Measurements from ENCODE around the gene NTRK2. TPM values are rescaled to one million over a fixed set of nuclear protein-coding genes. Genes with fewer than 3 reads are reported as not detected.

NTRK2 gene
- total RNA-seq, 6 experiments from 2014 or later: 0.18 to 0.49 (median 0.30) TPM

GRCh38 chr9:85042981-85043647 lies 373.6 kb downstream of the NTRK2 start:
- no peak overlapping the region for H3K27ac ChIP-seq
- intact Hi-C loops (cut with DNase I): no loop called here
- 38% methylated on average over 3 of the region's 3 CpGs for WGBS (ENCODE audit: insufficient coverage, low coverage, low lambda C conversion rate, missing lambda C conversion rate)

GRCh38 chr9:85045271-85045670 lies 375.7 kb downstream of the NTRK2 start:
- intact Hi-C loops (cut with DNase I): no loop called here
- no peaks in the 10 kb centered on the region for H3K4me1 ChIP-seq
- H3K9me3 ChIP-seq: no peaks in the 10 kb centered on the region
- TF ChIP-seq CTCF (IDR thresholded peaks at IDR 0.05) (no peak), POLR2A (IDR thresholded peaks at IDR 0.05) (no peak)
- ATAC-seq (no peak), DNase-seq (no peak)
- no peaks in the 10 kb centered on the region for H3K27me3 ChIP-seq
- H3K4me3 ChIP-seq: no peak overlapping the region
- H3K27ac ChIP-seq: no peak overlapping the region
- no peaks in the 10 kb centered on the region for H3K36me3 ChIP-seq
- WGBS (ENCODE audit: insufficient coverage, low coverage, low lambda C conversion rate, missing lambda C conversion rate): 51% methylated on average over 6 of the region's 6 CpGs

More at GRCh38 chr9:85042981-85043647, 373.6 kb downstream of the NTRK2 start:
- Histone ChIP-seq H3K4me3 (no peak overlapping the region), H3K36me3 (no peaks in the 10 kb centered on the region), H3K9me3 (no peaks in the 10 kb centered on the region), H3K4me1 (no peaks in the 10 kb centered on the region), H3K27me3 (no peaks in the 10 kb centered on the region)
- TF ChIP-seq POLR2A (IDR thresholded peaks at IDR 0.05) (no peak), CTCF (IDR thresholded peaks at IDR 0.05) (no peak)
- no peak for ATAC-seq
- no peak for DNase-seq

GRCh38 chr9:85046475-85046874 lies 376.9 kb downstream of the NTRK2 start:
- no peak overlapping the region for H3K27ac ChIP-seq

GRCh38 chr9:85053206-85053786 lies 383.8 kb downstream of the NTRK2 start:
- no peak for DNase-seq
- 11% methylated on average over 2 of the region's 2 CpGs for WGBS (ENCODE audit: insufficient coverage, low coverage, low lambda C conversion rate, missing lambda C conversion rate)
- no peak overlapping the region for H3K27ac ChIP-seq
- no peaks in the 10 kb centered on the region for H3K27me3 ChIP-seq
- intact Hi-C loops (cut with DNase I): no loop called here
- no peaks in the 10 kb centered on the region for H3K4me1 ChIP-seq
- no peak for ATAC-seq
- H3K36me3 ChIP-seq: no peaks in the 10 kb centered on the region
- no peak for TF ChIP-seq CTCF (IDR thresholded peaks at IDR 0.05)
- no peak for TF ChIP-seq POLR2A (IDR thresholded peaks at IDR 0.05)
- no peak overlapping the region for H3K4me3 ChIP-seq
- H3K9me3 ChIP-seq: no peaks in the 10 kb centered on the region

More at GRCh38 chr9:85046475-85046874, 376.9 kb downstream of the NTRK2 start:
- H3K4me3 ChIP-seq: no peak overlapping the region
- H3K36me3 ChIP-seq: no peaks in the 10 kb centered on the region
- ATAC-seq (no peak), DNase-seq (no peak)
- H3K4me1 ChIP-seq: no peaks in the 10 kb centered on the region
- TF ChIP-seq CTCF (IDR thresholded peaks at IDR 0.05) (no peak), POLR2A (IDR thresholded peaks at IDR 0.05) (no peak)
- H3K9me3 ChIP-seq: no peaks in the 10 kb centered on the region
- 59% methylated on average over 4 of the region's 4 CpGs for WGBS (ENCODE audit: insufficient coverage, low coverage, low lambda C conversion rate, missing lambda C conversion rate)
- intact Hi-C loops (cut with DNase I): no loop called here
- H3K27me3 ChIP-seq: no peaks in the 10 kb centered on the region
